Skeletal muscle cell (primary cell): Measurements from ENCODE around the gene TLR7.

Experiments used
- DNase-seq: peaks from one replicate; pipeline ENCODE4 v3.0.0-alpha.2; 2010; ENCODE audit warnings: low read depth
- H3K4me3 ChIP-seq: 2 replicates; pipeline ENCODE4 v1.5.1; 2011; ENCODE audit warnings: low read depth, mild to moderate bottlenecking, control low read depth, low read length, moderate library complexity

The TLR7 gene

DNA sequence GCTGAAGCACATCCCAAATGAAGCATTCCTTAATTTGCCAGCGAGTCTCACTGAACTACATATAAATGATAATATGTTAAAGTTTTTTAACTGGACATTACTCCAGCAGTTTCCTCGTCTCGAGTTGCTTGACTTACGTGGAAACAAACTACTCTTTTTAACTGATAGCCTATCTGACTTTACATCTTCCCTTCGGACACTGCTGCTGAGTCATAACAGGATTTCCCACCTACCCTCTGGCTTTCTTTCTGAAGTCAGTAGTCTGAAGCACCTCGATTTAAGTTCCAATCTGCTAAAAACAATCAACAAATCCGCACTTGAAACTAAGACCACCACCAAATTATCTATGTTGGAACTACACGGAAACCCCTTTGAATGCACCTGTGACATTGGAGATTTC lies 54.1 kb downstream of the TLR7 start:
- no peak for DNase-seq
- no peak overlapping the region for H3K4me3 ChIP-seq

DNA sequence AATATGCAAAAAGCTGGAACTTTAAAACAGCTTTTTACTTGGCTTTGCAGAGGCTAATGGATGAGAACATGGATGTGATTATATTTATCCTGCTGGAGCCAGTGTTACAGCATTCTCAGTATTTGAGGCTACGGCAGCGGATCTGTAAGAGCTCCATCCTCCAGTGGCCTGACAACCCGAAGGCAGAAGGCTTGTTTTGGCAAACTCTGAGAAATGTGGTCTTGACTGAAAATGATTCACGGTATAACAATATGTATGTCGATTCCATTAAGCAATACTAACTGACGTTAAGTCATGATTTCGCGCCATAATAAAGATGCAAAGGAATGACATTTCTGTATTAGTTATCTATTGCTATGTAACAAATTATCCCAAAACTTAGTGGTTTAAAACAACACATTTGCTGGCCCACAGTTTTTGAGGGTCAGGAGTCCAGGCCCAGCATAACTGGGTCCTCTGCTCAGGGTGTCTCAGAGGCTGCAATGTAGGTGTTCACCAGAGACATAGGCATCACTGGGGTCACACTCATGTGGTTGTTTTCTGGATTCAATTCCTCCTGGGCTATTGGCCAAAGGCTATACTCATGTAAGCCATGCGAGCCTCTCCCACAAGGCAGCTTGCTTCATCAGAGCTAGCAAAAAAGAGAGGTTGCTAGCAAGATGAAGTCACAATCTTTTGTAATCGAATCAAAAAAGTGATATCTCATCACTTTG lies 55.2 kb downstream of the TLR7 start:
- DNase-seq = no peak
- no peak overlapping the region for H3K4me3 ChIP-seq

DNA sequence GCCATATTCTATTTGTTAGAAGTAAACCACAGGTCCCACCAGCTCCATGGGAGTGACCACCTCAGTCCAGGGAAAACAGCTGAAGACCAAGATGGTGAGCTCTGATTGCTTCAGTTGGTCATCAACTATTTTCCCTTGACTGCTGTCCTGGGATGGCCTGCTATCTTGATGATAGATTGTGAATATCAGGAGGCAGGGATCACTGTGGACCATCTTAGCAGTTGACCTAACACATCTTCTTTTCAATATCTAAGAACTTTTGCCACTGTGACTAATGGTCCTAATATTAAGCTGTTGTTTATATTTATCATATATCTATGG lies 55.7 kb downstream of the TLR7 start:
- H3K4me3 ChIP-seq = no peak overlapping the region
- DNase-seq = no peak

DNA sequence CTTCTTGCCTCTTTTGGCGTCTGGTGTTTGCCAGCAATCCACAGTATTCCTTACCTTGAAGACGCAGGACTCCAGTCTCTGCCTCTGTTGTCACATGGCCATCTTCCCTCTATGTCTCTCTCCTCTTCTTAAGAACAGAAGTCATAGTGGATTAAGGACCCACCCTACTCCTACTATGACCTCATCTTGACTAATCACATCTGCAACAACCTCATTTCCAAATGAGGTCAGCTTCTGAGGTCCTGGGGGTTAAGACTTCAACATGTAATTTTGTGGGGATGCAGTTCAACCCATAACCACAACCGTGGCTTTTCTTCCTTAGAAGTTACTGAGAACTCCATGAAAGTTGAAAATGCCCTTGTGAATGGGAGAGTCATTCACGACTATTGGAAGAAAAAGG lies 62.8 kb downstream of the TLR7 start:
- DNase-seq = no peak
- no peak overlapping the region for H3K4me3 ChIP-seq

DNA sequence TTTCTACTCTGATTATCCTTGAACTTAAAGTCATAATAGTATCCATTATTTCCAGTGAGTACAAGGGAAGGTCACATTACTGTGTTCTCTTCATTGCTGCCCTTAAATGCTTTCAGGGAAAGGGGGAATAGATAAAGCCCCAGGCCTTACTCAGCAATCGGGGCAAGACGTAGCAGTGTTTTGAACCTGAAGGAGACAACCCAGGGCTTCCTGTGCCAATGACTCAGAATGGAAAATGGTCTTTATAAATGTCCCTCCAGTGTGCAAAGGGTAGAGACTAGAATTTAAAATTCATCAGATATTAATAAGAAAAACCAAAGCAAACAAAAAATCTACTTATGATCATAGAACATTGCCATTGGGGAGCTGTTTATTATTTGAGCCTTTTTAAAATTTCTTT lies 63.3 kb downstream of the TLR7 start:
- no peak overlapping the region for H3K4me3 ChIP-seq
- no peak for DNase-seq

DNA sequence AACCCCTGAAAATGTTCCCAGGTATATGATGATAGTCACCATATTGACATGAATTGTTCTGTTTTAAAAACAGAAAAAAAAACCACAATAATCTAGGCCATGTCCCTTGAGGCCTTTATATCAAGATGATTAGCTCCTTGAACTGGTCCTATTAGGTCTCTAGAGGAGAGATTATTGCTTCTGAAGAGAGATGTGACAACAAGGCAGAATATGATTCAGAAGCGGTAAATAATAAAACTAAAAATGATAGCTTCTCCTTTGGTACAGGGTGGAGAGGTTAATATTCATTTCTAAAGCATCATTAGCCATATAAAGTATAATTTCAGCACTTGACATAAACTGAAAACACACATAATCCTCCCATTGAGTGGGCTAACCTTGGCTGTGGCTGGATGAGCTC lies 65.4 kb downstream of the TLR7 start:
- no peak for DNase-seq

DNA sequence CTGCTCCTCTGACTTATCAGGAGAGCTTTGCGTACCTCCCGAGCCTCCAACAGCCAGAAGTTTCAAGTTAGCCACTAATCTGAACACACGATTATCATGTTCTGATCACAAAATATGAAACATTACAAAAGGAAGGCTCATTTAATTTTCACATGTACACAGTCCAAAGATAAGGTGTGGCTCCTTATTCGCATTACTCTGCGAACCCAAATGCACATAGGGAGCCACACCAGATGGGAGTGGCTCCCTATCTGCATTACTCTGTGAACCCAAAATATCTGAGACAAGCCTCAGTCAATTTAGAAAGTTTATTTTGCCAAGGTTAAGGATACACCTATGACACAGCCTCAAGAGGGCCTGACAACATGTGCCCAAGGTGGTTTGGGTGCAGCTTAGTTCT lies 68.0 kb downstream of the TLR7 start:
- DNase-seq = no peak
- H3K4me3 ChIP-seq = no peak overlapping the region

More for the DNA sequence above, 65.4 kb downstream of the TLR7 start:
- H3K4me3 ChIP-seq = no peak overlapping the region

DNA sequence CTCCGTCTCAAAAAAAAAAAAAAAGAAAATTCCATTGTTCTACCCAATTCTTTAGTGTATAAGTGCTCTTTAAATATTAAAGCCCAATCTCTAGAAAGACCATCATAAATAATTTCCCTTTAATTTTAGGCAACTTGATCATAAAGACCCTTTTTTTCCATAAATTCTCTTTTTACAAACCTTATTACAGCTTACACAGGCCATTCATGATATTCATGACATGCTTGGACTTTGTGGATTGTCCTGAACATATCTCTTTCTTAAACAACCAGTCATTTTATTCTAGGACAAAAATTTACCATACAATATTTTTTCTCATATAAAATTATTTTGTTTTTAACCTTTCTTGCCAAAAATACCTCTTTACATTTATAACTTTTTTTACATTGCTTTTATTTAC lies 70.1 kb downstream of the TLR7 start:
- H3K4me3 ChIP-seq = no peak overlapping the region
- DNase-seq = no peak
